Loucy (cell line): ENCODE measurements around the gene VSIG10L2.

Experiments
- EZH2phosphoT487 ChIP-seq: fragments of 200-600 bp; IDR thresholded peaks from 2 replicates; pipeline ENCODE4 v1.6.1; 2018; ENCODE audit warnings: antibody characterized with exemption, mild to moderate bottlenecking, moderate library complexity, borderline replicate concordance
- TF ChIP-seq, protein P1 (sequence below): fragments of 200-600 bp; sonication (generic); conservative IDR thresholded peaks from 2 replicates; pipeline ENCODE4 v1.5.1; 2014; ENCODE audit warnings: mild to moderate bottlenecking, antibody characterized with exemption, low read length

DNA sequence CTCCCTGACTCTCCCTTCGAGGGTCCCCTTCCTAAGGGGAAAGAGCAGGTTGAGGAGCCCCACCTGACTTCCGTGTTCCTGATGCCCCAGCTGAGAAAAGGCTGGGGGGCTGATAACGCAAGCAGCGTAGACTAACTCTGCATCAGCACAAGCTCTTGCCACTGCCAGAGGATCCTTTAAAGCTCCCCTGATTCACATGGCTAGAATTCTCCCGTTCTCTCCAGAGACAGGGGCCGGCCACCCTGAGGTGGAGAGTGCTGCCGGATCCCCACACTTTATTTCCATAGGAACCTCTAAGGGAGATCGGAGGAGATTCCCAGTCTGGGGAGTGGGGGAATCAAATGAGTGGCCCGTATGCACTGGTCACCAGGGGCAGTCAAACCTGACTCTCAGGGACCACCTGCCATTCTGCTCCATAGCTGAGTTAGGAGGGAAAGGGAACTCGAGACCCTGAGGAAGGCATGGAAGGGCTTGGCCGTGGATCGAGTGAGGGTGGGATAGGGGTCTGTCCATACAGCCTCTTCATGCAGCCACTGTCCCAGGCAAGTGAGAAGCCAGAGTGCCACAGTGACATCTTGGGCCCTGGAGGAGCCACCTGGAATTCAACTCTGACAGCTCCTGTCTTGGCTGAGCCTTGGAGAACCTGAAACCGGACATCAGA lies 1.4 kb upstream of the VSIG10L2 start:
- TF ChIP-seq, protein P1, sequence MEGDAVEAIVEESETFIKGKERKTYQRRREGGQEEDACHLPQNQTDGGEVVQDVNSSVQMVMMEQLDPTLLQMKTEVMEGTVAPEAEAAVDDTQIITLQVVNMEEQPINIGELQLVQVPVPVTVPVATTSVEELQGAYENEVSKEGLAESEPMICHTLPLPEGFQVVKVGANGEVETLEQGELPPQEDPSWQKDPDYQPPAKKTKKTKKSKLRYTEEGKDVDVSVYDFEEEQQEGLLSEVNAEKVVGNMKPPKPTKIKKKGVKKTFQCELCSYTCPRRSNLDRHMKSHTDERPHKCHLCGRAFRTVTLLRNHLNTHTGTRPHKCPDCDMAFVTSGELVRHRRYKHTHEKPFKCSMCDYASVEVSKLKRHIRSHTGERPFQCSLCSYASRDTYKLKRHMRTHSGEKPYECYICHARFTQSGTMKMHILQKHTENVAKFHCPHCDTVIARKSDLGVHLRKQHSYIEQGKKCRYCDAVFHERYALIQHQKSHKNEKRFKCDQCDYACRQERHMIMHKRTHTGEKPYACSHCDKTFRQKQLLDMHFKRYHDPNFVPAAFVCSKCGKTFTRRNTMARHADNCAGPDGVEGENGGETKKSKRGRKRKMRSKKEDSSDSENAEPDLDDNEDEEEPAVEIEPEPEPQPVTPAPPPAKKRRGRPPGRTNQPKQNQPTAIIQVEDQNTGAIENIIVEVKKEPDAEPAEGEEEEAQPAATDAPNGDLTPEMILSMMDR, result no peak
- TF ChIP-seq EZH2phosphoT487, result no peak
